K562 (cell line): ENCODE results near the gene TRIP11. TPM values are rescaled to one million over a fixed set of nuclear protein-coding genes. Genes with fewer than 3 reads are reported as not detected.

ENCODE experiments used
- ATAC-seq: fragments of 200-7000 bp; cut with Tn5 transposase; 3 replicates; pipeline ENCODE4 v1.9.1; 2020; ENCODE audit warnings: moderate library complexity
- BruUV-seq: library from RNA; stranded (reverse); fragments of 400-500 nt; replicated peaks from 2 replicates; lab custom pipeline; 2021; lab: Mats Ljungman, UMichigan
- CTCF ChIA-PET: fragments of 300-600 bp; formaldehyde crosslinking; extraction: SDS; loops from one replicate; lab custom pipeline; 2021; ENCODE audit warnings: low intra/inter-chr PET ratio; lab: Yijun Ruan, JAX
- POLR2A ChIA-PET: fragments of 300-600, 350-650 bp; sonication (Branson Sonifier 250); formaldehyde crosslinking; extraction: SDS; loops from one replicate; lab custom pipeline; 2021; ENCODE audit warnings: antibody characterized with exemption, inconsistent platforms; lab: Yijun Ruan, JAX
- DNase-seq, 4 experiments: peaks; one replicate each; pipeline versions ENCODE4 v3.0.0 to v3.0.0-alpha.2; 2011 to 2018; ENCODE audit warnings: low spot score in 3 of 4, mixed read lengths in 3 of 4; ENCODE audit errors: extremely low read depth in 1 of 4
- FAIRE-seq: peaks from 2 replicates; lab custom pipeline; 2011; peaks lifted over from hg19 to GRCh38; lab: Jason Lieb, UNC
- H2AFZ ChIP-seq: 2 replicates; pipeline ENCODE4 v1.6.0; 2011; ENCODE audit warnings: low read depth, low read length, control low read depth, inconsistent platforms
- H3K27ac ChIP-seq: fragments of 200-600 bp; 3 replicates; pipeline ENCODE4 v1.8.0; 2011; ENCODE audit warnings: low read depth, mild to moderate bottlenecking, control low read depth, inconsistent platforms, low read length, moderate library complexity, mixed read lengths; ENCODE audit errors: extremely low read depth
- H3K27me3 ChIP-seq, 2 experiments: fragments of 300-600 bp in 1 of 2; 2 replicates in 1 of 2; 3 replicates in 1 of 2; pipeline versions ENCODE4 v1.6.0 to v1.8.0; 2011; ENCODE audit warnings: inconsistent platforms in 2 of 2, low read length in 2 of 2, mild to moderate bottlenecking in 1 of 2, mixed read lengths in 1 of 2, moderate library complexity in 1 of 2; ENCODE audit not compliant: control insufficient read depth in 2 of 2, insufficient read depth in 2 of 2
- H3K36me3 ChIP-seq: fragments of 300-600 bp; 3 replicates; pipeline ENCODE4 v1.8.0; 2011; ENCODE audit warnings: mild to moderate bottlenecking, low read length, inconsistent platforms; ENCODE audit not compliant: control insufficient read depth, insufficient read depth
- H3K4me1 ChIP-seq, 2 experiments: fragments of 200-600 bp in 1 of 2; replicated peaks in 1 of 2; 2 replicates in 1 of 2; 3 replicates in 1 of 2; pipeline versions ENCODE4 v1.5.1 to v1.8.0; 2011; ENCODE audit warnings: inconsistent platforms in 2 of 2, low read length in 2 of 2, mild to moderate bottlenecking in 1 of 2, mixed read lengths in 1 of 2, moderate library complexity in 1 of 2; ENCODE audit not compliant: control insufficient read depth in 2 of 2, insufficient read depth in 2 of 2
- H3K4me2 ChIP-seq: 2 replicates; pipeline ENCODE4 v1.6.1; 2011; ENCODE audit warnings: low read length, control low read depth, inconsistent platforms, mixed read lengths; ENCODE audit not compliant: insufficient read depth
- H3K4me3 ChIP-seq: fragments of 200-600 bp; sonication (generic), shearing (Covaris generic); 2 replicates; pipeline ENCODE4 v1.5.1; 2016; ENCODE audit warnings: control low read depth, inconsistent platforms
- H3K79me2 ChIP-seq: fragments of 200-600 bp; 3 replicates; pipeline ENCODE4 v1.8.0; 2011; ENCODE audit warnings: low read length, inconsistent platforms; ENCODE audit not compliant: control insufficient read depth, insufficient read depth
- H3K9ac ChIP-seq, 2 experiments: 2 replicates each; pipeline versions ENCODE4 v1.6.0 to v1.6.1; 2011; ENCODE audit warnings: low read depth in 2 of 2, low read length in 2 of 2, control low read depth in 1 of 2, inconsistent platforms in 1 of 2, mild to moderate bottlenecking in 1 of 2, mixed read lengths in 1 of 2; ENCODE audit not compliant: insufficient read depth in 1 of 2
- H3K9me1 ChIP-seq: one replicate; pipeline ENCODE4 v1.6.0; 2011; ENCODE audit warnings: inconsistent platforms, mild to moderate bottlenecking, low read length, moderate library complexity; ENCODE audit not compliant: control insufficient read depth, insufficient read depth
- H3K9me3 ChIP-seq: replicated peaks from 2 replicates; pipeline ENCODE4 v1.5.1; 2011; ENCODE audit warnings: low read depth, low read length, inconsistent platforms; ENCODE audit not compliant: control insufficient read depth, insufficient read depth
- H4K20me1 ChIP-seq: replicated peaks from 2 replicates; pipeline ENCODE4 v1.6.1; 2011; ENCODE audit warnings: low read length, inconsistent platforms, mixed read lengths; ENCODE audit not compliant: control insufficient read depth, insufficient read depth
- FOS ChIP-seq: IDR thresholded peaks from 3 replicates; pipeline ENCODE4 v1.6.1; 2011; ENCODE audit not compliant: insufficient read length; ENCODE audit errors: extremely low read depth
- LARP7 ChIP-seq: fragments of 450-650 bp; IDR thresholded peaks from 2 replicates; pipeline ENCODE4 v1.6.1; 2016
- NFE2 ChIP-seq: IDR thresholded peaks from 2 replicates; pipeline ENCODE4 v1.6.1; 2014; ENCODE audit warnings: antibody characterized with exemption, low read depth
- ZNF217 ChIP-seq: sonication (generic); formaldehyde crosslinking; IDR thresholded peaks from 2 replicates; pipeline ENCODE4 v1.8.0; 2022; ENCODE audit warnings: mild to moderate bottlenecking, missing genetic modification reagents
- WGBS: fragments of 100-300 bp; shearing (Covaris generic); methylation state at CpG from one replicate; pipeline ENCODE4 v1.1.6; 2016; ENCODE audit warnings: low coverage, mixed read lengths; ENCODE audit not compliant: insufficient coverage; ENCODE audit errors: missing lambda C conversion rate; 5-methylcytosine and 5-hydroxymethylcytosine counted together
- in situ Hi-C: fragments of 300-500 bp; cut with MboI; formaldehyde crosslinking; loops from 4 replicates; pipeline ENCODE4 v1.15.0; 2018; ENCODE audit warnings: inconsistent platforms, mixed read lengths
- intact Hi-C: fragments of 100-400 bp; cut with micrococcal nuclease; formaldehyde crosslinking; loops from 2 replicates; pipeline ENCODE4 v1.14.2; 2022
- polyA plus RNA-seq, 8 experiments: library from polyadenylated mRNA; depleted of rRNA in 4 of 8; stranded (reverse) in 5 of 8; unstranded in 3 of 8; fragments of >200 nt; fragmentation: Nextera tagmentation in 2 of 8; fragmentation: Illumina TruSeq in 1 of 8; extraction: Ambion mirVana in 2 of 8; extraction: Trizol in 1 of 8; gene quantifications; 2 replicates each; pipeline versions ENCODE4 v1.2.1 to v1.2.3, GENCODE V29; 2011 to 2014; ENCODE audit warnings: inconsistent platforms in 1 of 8, missing spikeins in 1 of 8
- total RNA-seq, 7 experiments: library from RNA; depleted of rRNA in 6 of 7; stranded (reverse); fragments of >200 nt in 6 of 7; fragmentation: Illumina TruSeq in 2 of 7; extraction: Trizol in 2 of 7; gene quantifications; 2 replicates each; pipeline versions ENCODE4 v1.2.1 to v1.2.3, GENCODE V29; 2011 to 2021; ENCODE audit warnings: low replicate concordance in 1 of 7

The TRIP11 gene
- total and polyA plus RNA-seq, 9 of the 15 experiments (the other 6 are each of a cell fraction or from before 2014, with no cell fraction given), result 4.0 to 20.0 (median 10.9) TPM

- H3K9me3 ChIP-seq, result no peaks in the 10 kb centered on the region
- no peak overlapping the region for H3K9ac ChIP-seq
- no peak for FAIRE-seq
- BruUV-seq, result no TSS peak
- no peaks in the 10 kb centered on the region for H3K79me2 ChIP-seq
- ChIA-PET CTCF (no interaction called here), POLR2A (interaction anchor here (0.7 kb wide), 2 partner anchors 1199 to 1380 kb away, joined by 3 read pairs; partner anchors contain the start of genes LYSET and MOAP1)
- WGBS, result 95% methylated on average over 4 of the region's 4 CpGs
- H3K9me1 ChIP-seq, result no peaks in the 10 kb centered on the region
- no peak overlapping the region for H3K27ac ChIP-seq
- no peak for DNase-seq
- no peaks in the 10 kb centered on the region for H4K20me1 ChIP-seq
- no peaks in the 10 kb centered on the region for H3K4me1 ChIP-seq
- TF ChIP-seq ZNF217 (CRISPR knock-in tag), result no peak
- H3K27me3 ChIP-seq, result no peaks in the 10 kb centered on the region
- no peak overlapping the region for H3K4me3 ChIP-seq
- in situ Hi-C loops (no loop called here), intact Hi-C loops (no loop called here)
- peaks cover 48% of the 10 kb centered on the region for H3K36me3 ChIP-seq
- no peak for ATAC-seq
- H2AFZ ChIP-seq, result no peak overlapping the region
- no peak overlapping the region for H3K4me2 ChIP-seq
Measured at GRCh38 chr14:91985521-91986255, 54.2 kb downstream of the TRIP11 start.

DNA sequence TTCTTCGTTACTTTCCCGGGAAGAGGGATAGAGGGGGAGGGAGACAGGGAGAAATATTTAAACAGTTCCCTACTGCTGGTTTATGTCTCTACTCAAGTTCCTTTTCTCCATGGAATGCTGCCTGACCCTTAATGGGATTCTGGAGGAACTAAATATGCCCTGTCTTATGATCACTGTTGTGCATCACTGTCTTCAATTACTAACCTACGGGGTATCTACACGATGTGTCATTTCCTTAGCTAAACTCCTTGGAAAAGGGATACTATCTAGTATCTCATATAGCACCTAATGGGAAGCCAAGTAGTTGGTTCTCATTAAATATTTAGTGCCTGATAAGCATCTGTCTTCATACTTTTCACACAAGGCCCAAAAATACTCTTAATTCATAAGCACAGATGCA is 54.9 kb downstream of the TRIP11 start:
- Histone ChIP-seq H3K79me2 (no peaks in the 10 kb centered on the region), H3K4me1 (no peaks in the 10 kb centered on the region), H4K20me1 (no peaks in the 10 kb centered on the region), H3K36me3 (peaks cover 48% of the 10 kb centered on the region), H3K27me3 (no peaks in the 10 kb centered on the region), H2AFZ (no peak overlapping the region), H3K9me3 (no peaks in the 10 kb centered on the region), H3K4me3 (no peak overlapping the region), H3K4me2 (no peak overlapping the region), H3K9ac (no peak overlapping the region), H3K27ac (no peak overlapping the region), H3K9me1 (no peaks in the 10 kb centered on the region)
- ATAC-seq (no peak), FAIRE-seq (no peak), DNase-seq (no peak)
- intact Hi-C loops (no loop called here), in situ Hi-C loops (no loop called here)
- CTCF ChIA-PET, result no interaction called here
- 88% methylated on average over 4 of the region's 4 CpGs for WGBS
- POLR2A ChIA-PET, result interaction anchor here (0.7 kb wide), 1 partner anchor 1200 kb away, joined by 3 read pairs; the partner anchor contains the start of genes LYSET and MOAP1
- TF ChIP-seq LARP7 (no peak), FOS (no peak), NFE2 (no peak)
- BruUV-seq, result no TSS peak
